GM19463 (cell line): ENCODE data around the gene ERRFI1.
"Not testable (repeated sequence)": the region's sequence is repeated elsewhere in the genome, so short reads cannot be mapped to it uniquely, and the experiment has no call there.

Source experiments
- ATAC-seq: cut with Tn5 transposase; IDR thresholded peaks from one replicate; pipeline ENCODE4 v1.9.1; 2021; ENCODE audit warnings: mild to moderate bottlenecking, moderate library complexity; ENCODE audit not compliant: unreplicated experiment

ERRFI1 gene

GRCh38 chr1:7975212-7975865 is 50.8 kb downstream of the ERRFI1 start:
- ATAC-seq, result no peak

- ATAC-seq, result no peak
Measured at GRCh38 chr1:7973086-7973485, 53.0 kb downstream of the ERRFI1 start.

GRCh38 chr1:7972285-7972684 is 53.8 kb downstream of the ERRFI1 start:
- ATAC-seq, result no peak

GRCh38 chr1:7971024-7971423 is 55.1 kb downstream of the ERRFI1 start:
- ATAC-seq, result no peak

- no peak for ATAC-seq
Measured at GRCh38 chr1:7970246-7970645, 55.9 kb downstream of the ERRFI1 start.

- no peak for ATAC-seq
Measured at GRCh38 chr1:7967651-7968050, 58.5 kb downstream of the ERRFI1 start.

GRCh38 chr1:7967196-7967595 is 58.9 kb downstream of the ERRFI1 start:
- no peak for ATAC-seq

- no peak for ATAC-seq
Measured at GRCh38 chr1:7964476-7964875, 61.6 kb downstream of the ERRFI1 start.

- not testable (repeated sequence) for ATAC-seq
Measured at GRCh38 chr1:7963841-7964240, 62.3 kb downstream of the ERRFI1 start.

GRCh38 chr1:7963378-7963730 is 62.8 kb downstream of the ERRFI1 start:
- not testable (repeated sequence) for ATAC-seq

- ATAC-seq, result no peak
Measured at GRCh38 chr1:7962636-7963377, 63.3 kb downstream of the ERRFI1 start.

GRCh38 chr1:7962014-7962335 is 64.1 kb downstream of the ERRFI1 start:
- ATAC-seq, result no peak
